ENCODE measurements around the gene DMD. TPM values are rescaled to one million over a fixed set of nuclear protein-coding genes. Genes with fewer than 3 reads are reported as not detected.

Gene DMD
- total and polyA plus RNA-seq, 2 of the 13 experiments (the other 11 are each of a cell fraction or from before 2014, with no cell fraction given) = 17.6 to 25.9 TPM

DNA sequence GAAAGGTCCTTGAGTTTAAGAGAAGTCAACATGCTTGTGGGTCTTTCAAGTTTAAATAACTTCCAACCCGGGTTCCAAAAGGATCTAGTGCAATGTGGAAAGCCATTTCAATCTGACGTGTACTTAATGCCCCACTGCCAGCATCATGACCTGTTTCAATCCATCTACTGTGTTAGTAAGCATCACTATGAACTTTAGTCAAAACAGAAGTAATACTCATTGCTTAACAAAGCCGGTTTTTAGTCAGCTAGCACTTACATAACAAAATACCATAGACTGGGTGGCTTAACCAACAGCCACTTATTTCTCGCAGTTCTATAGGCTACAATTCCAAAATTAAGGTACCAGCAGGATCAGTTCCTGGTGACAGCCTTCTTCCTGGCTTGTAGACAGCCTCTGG is 677.5 kb downstream of the DMD start:
- intact Hi-C loops (cut with micrococcal nuclease; ENCODE audit: unreplicated experiment) (loop anchor here (5.0 kb wide), 1 partner anchor 1768 kb away; no protein-coding TSS in a partner anchor), in situ Hi-C loops (cut with HindIII; ENCODE audit: extremely low pct_ligation_motif_present, low pct_unique_long_range_greater_than_20kb) (loop anchor here (10.0 to 25.0 kb wide), 2 partner anchors 128 to 801 kb away; no protein-coding TSS in a partner anchor)
- DNase-seq (ENCODE audit: low spot score) (no peak), ATAC-seq (no peak), FAIRE-seq (no peak)
- Histone ChIP-seq H3K27ac (ENCODE audit: extremely low read length, insufficient read depth, low read length) (no peak overlapping the region), H4K20me1 (ENCODE audit: insufficient read depth, low read length) (no peaks in the 10 kb centered on the region), H3K9me3 (ENCODE audit: low read length) (no peaks in the 10 kb centered on the region), H3K27me3 (ENCODE audit: control insufficient read depth in 1 of 2, insufficient read depth in 2 of 2, low read length in 2 of 2) (no peaks in the 10 kb centered on the region), H3K4me1 (ENCODE audit: insufficient read depth, low read length) (peaks cover 19% of the 10 kb centered on the region), H3K9ac (ENCODE audit: insufficient read depth, low read depth, low read length) (no peak overlapping the region), H2AFZ (ENCODE audit: low read length) (no peak overlapping the region), H3K4me3 (replicated peaks in 1 of 3; ENCODE audit: insufficient read depth in 1 of 3, low read depth in 2 of 3, low read length in 3 of 3) (no peak overlapping the region), H3K36me3 (replicated peaks in 1 of 2; ENCODE audit: control insufficient read depth in 1 of 2, insufficient read depth in 2 of 2, low read length in 2 of 2) (no peaks in the 10 kb centered on the region), H3K79me2 (ENCODE audit: insufficient read depth, low read length) (no peaks in the 10 kb centered on the region), H3K4me2 (ENCODE audit: low read depth, low read length) (no peak overlapping the region)
- CTCF ChIA-PET (ENCODE audit: low intra/inter-chr PET ratio, low total read pairs) = no interaction called here
- POLR2A ChIA-PET = no interaction called here
- no TSS peak for BruUV-seq (replicated peaks)
- no CpG with 5 or more reads among the region's 4 CpGs for WGBS (ENCODE audit: low lambda C conversion rate)
- no peak for TF ChIP-seq POLR2G (IDR thresholded peaks at IDR 0.05; ENCODE audit: low read depth, low read length)
- TF ChIP-seq, protein P1, sequence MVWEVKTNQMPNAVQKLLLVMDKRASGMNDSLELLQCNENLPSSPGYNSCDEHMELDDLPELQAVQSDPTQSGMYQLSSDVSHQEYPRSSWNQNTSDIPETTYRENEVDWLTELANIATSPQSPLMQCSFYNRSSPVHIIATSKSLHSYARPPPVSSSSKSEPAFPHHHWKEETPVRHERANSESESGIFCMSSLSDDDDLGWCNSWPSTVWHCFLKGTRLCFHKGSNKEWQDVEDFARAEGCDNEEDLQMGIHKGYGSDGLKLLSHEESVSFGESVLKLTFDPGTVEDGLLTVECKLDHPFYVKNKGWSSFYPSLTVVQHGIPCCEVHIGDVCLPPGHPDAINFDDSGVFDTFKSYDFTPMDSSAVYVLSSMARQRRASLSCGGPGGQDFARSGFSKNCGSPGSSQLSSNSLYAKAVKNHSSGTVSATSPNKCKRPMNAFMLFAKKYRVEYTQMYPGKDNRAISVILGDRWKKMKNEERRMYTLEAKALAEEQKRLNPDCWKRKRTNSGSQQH (CRISPR knock-in tag; IDR thresholded peaks at IDR 0.05; ENCODE audit: low read depth) = no peak
- TF ChIP-seq, protein P2, sequence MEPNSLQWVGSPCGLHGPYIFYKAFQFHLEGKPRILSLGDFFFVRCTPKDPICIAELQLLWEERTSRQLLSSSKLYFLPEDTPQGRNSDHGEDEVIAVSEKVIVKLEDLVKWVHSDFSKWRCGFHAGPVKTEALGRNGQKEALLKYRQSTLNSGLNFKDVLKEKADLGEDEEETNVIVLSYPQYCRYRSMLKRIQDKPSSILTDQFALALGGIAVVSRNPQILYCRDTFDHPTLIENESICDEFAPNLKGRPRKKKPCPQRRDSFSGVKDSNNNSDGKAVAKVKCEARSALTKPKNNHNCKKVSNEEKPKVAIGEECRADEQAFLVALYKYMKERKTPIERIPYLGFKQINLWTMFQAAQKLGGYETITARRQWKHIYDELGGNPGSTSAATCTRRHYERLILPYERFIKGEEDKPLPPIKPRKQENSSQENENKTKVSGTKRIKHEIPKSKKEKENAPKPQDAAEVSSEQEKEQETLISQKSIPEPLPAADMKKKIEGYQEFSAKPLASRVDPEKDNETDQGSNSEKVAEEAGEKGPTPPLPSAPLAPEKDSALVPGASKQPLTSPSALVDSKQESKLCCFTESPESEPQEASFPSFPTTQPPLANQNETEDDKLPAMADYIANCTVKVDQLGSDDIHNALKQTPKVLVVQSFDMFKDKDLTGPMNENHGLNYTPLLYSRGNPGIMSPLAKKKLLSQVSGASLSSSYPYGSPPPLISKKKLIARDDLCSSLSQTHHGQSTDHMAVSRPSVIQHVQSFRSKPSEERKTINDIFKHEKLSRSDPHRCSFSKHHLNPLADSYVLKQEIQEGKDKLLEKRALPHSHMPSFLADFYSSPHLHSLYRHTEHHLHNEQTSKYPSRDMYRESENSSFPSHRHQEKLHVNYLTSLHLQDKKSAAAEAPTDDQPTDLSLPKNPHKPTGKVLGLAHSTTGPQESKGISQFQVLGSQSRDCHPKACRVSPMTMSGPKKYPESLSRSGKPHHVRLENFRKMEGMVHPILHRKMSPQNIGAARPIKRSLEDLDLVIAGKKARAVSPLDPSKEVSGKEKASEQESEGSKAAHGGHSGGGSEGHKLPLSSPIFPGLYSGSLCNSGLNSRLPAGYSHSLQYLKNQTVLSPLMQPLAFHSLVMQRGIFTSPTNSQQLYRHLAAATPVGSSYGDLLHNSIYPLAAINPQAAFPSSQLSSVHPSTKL (CRISPR knock-in tag; IDR thresholded peaks at IDR 0.05) = no peak
- TF ChIP-seq, protein P3, sequence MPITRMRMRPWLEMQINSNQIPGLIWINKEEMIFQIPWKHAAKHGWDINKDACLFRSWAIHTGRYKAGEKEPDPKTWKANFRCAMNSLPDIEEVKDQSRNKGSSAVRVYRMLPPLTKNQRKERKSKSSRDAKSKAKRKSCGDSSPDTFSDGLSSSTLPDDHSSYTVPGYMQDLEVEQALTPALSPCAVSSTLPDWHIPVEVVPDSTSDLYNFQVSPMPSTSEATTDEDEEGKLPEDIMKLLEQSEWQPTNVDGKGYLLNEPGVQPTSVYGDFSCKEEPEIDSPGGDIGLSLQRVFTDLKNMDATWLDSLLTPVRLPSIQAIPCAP (CRISPR knock-in tag; IDR thresholded peaks at IDR 0.05; ENCODE audit: low read depth) = no peak
- no peak for TF ChIP-seq KLF12 (CRISPR knock-in tag; IDR thresholded peaks at IDR 0.05; ENCODE audit: borderline replicate concordance)
- TF ChIP-seq SIN3A (IDR thresholded peaks at IDR 0.05; ENCODE audit: borderline replicate concordance, low read depth, low read length) = no peak
- no peak for TF ChIP-seq ZZZ3 (CRISPR knock-in tag; IDR thresholded peaks at IDR 0.05; ENCODE audit: borderline replicate concordance)
- TF ChIP-seq ZNF776 (CRISPR knock-in tag; IDR thresholded peaks at IDR 0.05) = no peak
- TF ChIP-seq SAP130 (CRISPR knock-in tag; IDR thresholded peaks at IDR 0.05; ENCODE audit: low read depth) = no peak
- TF ChIP-seq ZFP36 (IDR thresholded peaks at IDR 0.05; ENCODE audit: borderline replicate concordance, low read depth, low read length, partially characterized antibody) = no peak
- TF ChIP-seq, protein P4, sequence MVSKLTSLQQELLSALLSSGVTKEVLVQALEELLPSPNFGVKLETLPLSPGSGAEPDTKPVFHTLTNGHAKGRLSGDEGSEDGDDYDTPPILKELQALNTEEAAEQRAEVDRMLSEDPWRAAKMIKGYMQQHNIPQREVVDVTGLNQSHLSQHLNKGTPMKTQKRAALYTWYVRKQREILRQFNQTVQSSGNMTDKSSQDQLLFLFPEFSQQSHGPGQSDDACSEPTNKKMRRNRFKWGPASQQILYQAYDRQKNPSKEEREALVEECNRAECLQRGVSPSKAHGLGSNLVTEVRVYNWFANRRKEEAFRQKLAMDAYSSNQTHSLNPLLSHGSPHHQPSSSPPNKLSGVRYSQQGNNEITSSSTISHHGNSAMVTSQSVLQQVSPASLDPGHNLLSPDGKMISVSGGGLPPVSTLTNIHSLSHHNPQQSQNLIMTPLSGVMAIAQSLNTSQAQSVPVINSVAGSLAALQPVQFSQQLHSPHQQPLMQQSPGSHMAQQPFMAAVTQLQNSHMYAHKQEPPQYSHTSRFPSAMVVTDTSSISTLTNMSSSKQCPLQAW (CRISPR knock-in tag; IDR thresholded peaks at IDR 0.05) = no peak
- TF ChIP-seq ZNF564 (CRISPR knock-in tag; IDR thresholded peaks at IDR 0.05) = no peak

All from HepG2 (cell line).